Kidney (tissue), 14 donors: ENCODE data around the gene FCHO1. TPM values are rescaled to one million over a fixed set of nuclear protein-coding genes. Genes with fewer than 3 reads are reported as not detected.
A peak's percentile ranks its signal among the peaks of the same experiment; 100 is the strongest.

Source experiments
- DNase-seq, 5 donors: peaks; one replicate each; pipeline ENCODE4 v3.0.0-alpha.2; 2013 to 2020
- FAIRE-seq: peaks from 2 replicates; lab custom pipeline; 2012; peaks lifted over from hg19 to GRCh38; lab: Jason Lieb, UNC
- H3K27ac ChIP-seq, 2 donors: one replicate each; pipeline ENCODE4 v1.7.0; 2013; ENCODE audit warnings: low read depth in 2 of 2, low read length in 2 of 2, inconsistent platforms in 1 of 2
- H3K27me3 ChIP-seq: one replicate; pipeline ENCODE4 v1.7.1; 2013; ENCODE audit warnings: low read length, inconsistent platforms; ENCODE audit not compliant: control insufficient read depth, insufficient read depth
- H3K36me3 ChIP-seq, 3 donors: one replicate each; pipeline versions ENCODE4 v1.7.0 to v1.7.1; 2013; ENCODE audit warnings: low read length in 3 of 3, control low read depth in 1 of 3, inconsistent platforms in 1 of 3; ENCODE audit not compliant: insufficient read depth in 3 of 3, control insufficient read depth in 2 of 3
- H3K4me1 ChIP-seq, 3 donors: one replicate each; pipeline versions ENCODE4 v1.7.0 to v1.7.1; 2013; ENCODE audit warnings: low read length in 3 of 3, inconsistent platforms in 1 of 3, low read depth in 1 of 3; ENCODE audit not compliant: control insufficient read depth in 2 of 3, insufficient read depth in 2 of 3
- H3K4me3 ChIP-seq, 3 donors: one replicate each; pipeline versions ENCODE4 v1.7.0 to v1.8.1; 2013; ENCODE audit warnings: low read length in 3 of 3, control low read depth in 1 of 3, inconsistent platforms in 1 of 3
- H3K9ac ChIP-seq, 3 donors: one replicate each; pipeline versions ENCODE4 v1.7.0 to v1.7.1; 2013; ENCODE audit warnings: low read length in 3 of 3, control low read depth in 1 of 3, inconsistent platforms in 1 of 3
- H3K9me3 ChIP-seq, 3 donors: one replicate each; pipeline versions ENCODE4 v1.7.0 to v1.7.1; 2013; ENCODE audit warnings: low read length in 3 of 3, control low read depth in 1 of 3, inconsistent platforms in 1 of 3; ENCODE audit not compliant: control insufficient read depth in 2 of 3, insufficient read depth in 1 of 3
- intact Hi-C: fragments of 100-400 bp; cut with DNase I; formaldehyde crosslinking; loops from one replicate; pipeline ENCODE4 v1.11.1; 2022
- polyA plus RNA-seq: library from polyadenylated mRNA; stranded (reverse); fragments of 350-450 nt; fragmentation: Illumina TruSeq; extraction: RNeasy Lipid Tissue Mini Kit (QIAGEN cat#74804); gene quantifications from one replicate; pipeline ENCODE4 v1.2.3, GENCODE V29; 2014; ENCODE audit warnings: low read depth, low replicate concordance; ENCODE audit not compliant: insufficient read depth
- total RNA-seq: library from RNA; stranded (reverse); fragmentation: NEBNext Ultra II Directional; extraction: Animal tissue kit (Norgen Biotek cat#: 25700); gene quantifications from one replicate; pipeline ENCODE4 v1.2.1, GENCODE V29; 2021
- TF ChIP-seq, protein P1 (sequence below): IDR thresholded peaks from 3 replicates; pipeline ENCODE4 v1.5.1; 2012; ENCODE audit warnings: mild to moderate bottlenecking, moderate library complexity, borderline replicate concordance; ENCODE audit not compliant: insufficient read depth; ENCODE audit errors: extremely low read depth
- donor health status: control.
- donor health status: control.
- donor health status: control.
- donor health status: control.
- donor health status: control.
- donor health status: DM: yes; HTN: yes; CAD: no.
- donor health status: Normal renal cell carcinoma (clear cell type).

FCHO1 gene
- total and polyA plus RNA-seq, 2 donors from 2014 or later: 0.52 to 5.9 TPM

DNA sequence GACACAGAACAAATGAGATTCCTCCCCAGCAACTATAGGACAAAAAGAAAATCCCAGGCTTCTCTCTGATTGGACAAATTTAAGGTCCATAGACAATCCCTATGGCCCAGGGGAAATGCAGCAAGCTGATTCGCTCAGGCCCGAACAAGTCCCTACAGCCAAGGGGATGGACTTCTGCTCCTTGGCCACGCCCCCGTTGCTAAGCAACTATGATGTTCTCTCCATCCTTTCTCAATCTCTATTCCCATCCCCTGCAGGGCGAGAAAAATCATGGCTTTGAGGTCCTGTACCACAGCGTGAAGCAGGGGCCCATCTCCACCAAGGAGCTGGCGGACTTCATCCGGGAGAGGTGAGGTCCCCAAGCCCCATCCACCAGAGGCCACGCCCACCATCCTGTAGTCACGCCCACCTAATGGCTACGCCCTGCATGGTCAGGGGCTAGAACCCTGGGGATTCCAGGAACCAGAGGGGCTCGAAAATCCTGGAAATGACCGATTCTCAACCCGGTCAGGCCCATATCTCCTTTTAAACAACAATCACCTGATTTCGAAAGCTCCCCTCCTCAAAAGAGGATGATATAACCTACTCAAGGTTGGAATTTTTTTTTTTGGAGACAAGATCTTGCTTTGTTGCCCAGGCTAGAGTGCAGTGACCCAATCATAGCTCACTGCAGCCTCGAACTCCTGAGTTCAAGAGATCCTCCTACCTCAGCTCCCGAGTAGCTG, 11.4 kb downstream of the FCHO1 start:
- Histone ChIP-seq H3K9me3 (no peaks in the 10 kb centered on the region), H3K4me3 (no peak overlapping the region), H3K36me3 (no peaks in the 10 kb centered on the region), H3K9ac (no peak overlapping the region), H3K27ac (no peak overlapping the region), H3K4me1 (peaks cover 0 to 3% (median 3%) of the 10 kb centered on the region in 3 donors), H3K27me3 (no peaks in the 10 kb centered on the region)
- DNase-seq (peak in 3 of 5 donors; percentile 25 to 34 (median 30)), FAIRE-seq (no peak)
- intact Hi-C loops: no loop called here
- TF ChIP-seq, protein P1, sequence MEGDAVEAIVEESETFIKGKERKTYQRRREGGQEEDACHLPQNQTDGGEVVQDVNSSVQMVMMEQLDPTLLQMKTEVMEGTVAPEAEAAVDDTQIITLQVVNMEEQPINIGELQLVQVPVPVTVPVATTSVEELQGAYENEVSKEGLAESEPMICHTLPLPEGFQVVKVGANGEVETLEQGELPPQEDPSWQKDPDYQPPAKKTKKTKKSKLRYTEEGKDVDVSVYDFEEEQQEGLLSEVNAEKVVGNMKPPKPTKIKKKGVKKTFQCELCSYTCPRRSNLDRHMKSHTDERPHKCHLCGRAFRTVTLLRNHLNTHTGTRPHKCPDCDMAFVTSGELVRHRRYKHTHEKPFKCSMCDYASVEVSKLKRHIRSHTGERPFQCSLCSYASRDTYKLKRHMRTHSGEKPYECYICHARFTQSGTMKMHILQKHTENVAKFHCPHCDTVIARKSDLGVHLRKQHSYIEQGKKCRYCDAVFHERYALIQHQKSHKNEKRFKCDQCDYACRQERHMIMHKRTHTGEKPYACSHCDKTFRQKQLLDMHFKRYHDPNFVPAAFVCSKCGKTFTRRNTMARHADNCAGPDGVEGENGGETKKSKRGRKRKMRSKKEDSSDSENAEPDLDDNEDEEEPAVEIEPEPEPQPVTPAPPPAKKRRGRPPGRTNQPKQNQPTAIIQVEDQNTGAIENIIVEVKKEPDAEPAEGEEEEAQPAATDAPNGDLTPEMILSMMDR: no peak

DNA sequence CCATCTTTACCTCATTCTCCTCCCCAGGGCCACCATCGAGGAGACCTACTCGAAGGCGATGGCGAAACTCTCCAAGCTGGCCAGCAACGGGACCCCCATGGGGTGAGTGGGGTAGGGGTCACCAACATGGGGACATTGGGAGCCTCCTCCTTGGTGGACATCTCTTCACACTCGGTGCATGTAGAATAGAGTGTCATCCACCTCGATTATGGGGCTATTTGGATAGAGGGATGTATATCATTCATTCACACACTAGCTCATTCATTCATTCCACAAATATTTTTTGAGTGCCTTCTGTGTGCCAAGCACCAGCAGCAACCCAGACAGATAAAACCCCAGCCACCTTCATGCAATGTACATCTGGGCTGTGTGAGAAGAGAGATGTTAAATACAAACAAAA, 13.1 kb downstream of the FCHO1 start:
- DNase-seq (no peak), FAIRE-seq (no peak)
- Histone ChIP-seq H3K4me1 (peaks cover 0 to 3% (median 3%) of the 10 kb centered on the region in 3 donors), H3K36me3 (no peaks in the 10 kb centered on the region), H3K4me3 (no peak overlapping the region), H3K27ac (no peak overlapping the region), H3K27me3 (no peaks in the 10 kb centered on the region), H3K9me3 (no peaks in the 10 kb centered on the region), H3K9ac (no peak overlapping the region)
- TF ChIP-seq, protein P1: no peak
- intact Hi-C loops: no loop called here

GRCh38 chr19:17765069-17765618, 13.9 kb downstream of the FCHO1 start:
- H3K4me1 ChIP-seq: peaks cover 0 to 3% (median 3%) of the 10 kb centered on the region in 3 donors
- FAIRE-seq (no peak), DNase-seq (peak in 1 of 5 donors; percentile 79)
- H3K9me3 ChIP-seq: no peaks in the 10 kb centered on the region
- H3K27me3 ChIP-seq: no peaks in the 10 kb centered on the region
- intact Hi-C loops: no loop called here
- H3K9ac ChIP-seq: no peak overlapping the region
- TF ChIP-seq, protein P1: no peak
- H3K36me3 ChIP-seq: no peaks in the 10 kb centered on the region
- no peak overlapping the region for H3K27ac ChIP-seq
- H3K4me3 ChIP-seq: no peak overlapping the region
